CD4-positive, alpha-beta T cell treated with Interleukin-1 beta for 1 hour (primary cell): ENCODE data around the gene CYP1A1.

Experiments used
- DNase-seq, 2 donors: peaks; one replicate each; pipeline ENCODE4 v3.0.0-alpha.2; 2020 to 2022

Gene CYP1A1

DNA sequence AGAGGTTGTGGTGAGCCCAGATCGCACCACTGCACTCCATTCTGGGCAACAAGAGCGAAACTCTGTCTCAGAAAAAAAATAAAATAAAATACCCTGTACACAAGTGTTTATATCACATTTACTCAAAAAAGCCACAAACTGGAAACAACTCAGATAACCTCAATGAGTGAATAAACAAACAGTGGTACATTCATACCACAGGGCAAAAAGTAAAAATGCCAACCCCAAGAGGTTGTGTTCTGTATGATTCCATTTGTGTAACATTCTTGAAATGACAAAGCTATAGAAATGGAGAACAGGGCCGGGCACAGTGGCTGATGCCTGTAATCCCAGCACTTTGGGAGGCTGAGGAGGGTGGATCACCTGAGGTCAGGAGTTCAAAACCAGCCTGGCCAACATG lies 42.4 kb downstream of the CYP1A1 start:
- no peak for DNase-seq

DNA sequence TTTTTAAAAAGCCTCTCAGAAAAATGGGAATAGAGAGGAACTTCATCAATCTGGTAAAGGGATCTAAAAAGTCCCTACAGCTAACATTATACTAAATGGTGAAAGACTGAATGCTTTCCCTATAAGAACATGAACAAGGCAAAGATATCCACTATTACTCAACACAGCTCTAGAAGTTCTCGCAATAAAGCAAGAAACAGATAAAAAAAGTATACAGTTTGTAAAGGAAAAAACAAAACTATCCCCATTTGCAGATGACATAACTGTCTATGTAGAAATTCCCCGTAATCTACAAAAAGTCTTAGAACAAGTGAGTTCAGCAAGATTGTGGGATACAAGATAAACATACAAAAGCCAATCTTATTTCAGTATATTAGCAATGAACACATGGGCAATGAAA lies 44.9 kb downstream of the CYP1A1 start:
- DNase-seq = no peak

DNA sequence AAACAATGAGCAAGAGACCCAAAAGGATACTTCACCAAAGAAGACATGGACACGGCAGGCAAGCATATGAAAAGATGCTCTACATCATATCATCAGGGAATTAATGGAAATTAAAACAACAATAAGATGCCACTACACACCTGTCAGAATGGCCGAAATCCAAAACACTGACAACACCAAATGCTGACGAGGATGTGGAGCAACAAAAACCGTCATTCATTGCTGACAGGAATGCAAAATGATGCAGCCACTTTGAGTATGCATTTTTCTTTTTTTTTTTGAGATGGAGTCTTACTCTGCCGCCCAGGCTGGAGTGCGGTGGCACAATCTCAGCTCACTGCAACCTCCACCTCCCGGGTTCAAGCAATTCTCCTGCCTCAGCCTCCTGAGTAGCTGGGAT lies 48.5 kb downstream of the CYP1A1 start:
- no peak for DNase-seq

DNA sequence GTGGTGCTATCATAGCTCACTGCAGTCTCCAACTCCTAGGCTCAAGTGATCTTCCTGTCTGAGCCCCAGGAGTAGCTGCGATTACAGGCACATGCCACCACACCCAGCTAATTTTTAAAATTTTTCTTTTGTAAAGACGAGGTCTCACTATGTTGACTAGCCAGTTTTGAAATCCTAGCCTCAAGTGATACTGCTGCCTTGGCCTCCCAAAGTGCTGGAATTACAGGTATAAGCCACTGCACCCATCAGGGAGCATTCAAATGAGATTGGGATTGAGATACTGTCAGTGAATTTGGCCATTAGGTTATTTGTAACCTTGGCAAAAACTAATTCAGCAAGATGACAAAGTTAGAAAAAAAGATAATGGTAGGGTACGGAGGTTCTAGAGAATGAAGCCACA lies 51.2 kb downstream of the CYP1A1 start:
- DNase-seq = no peak

DNA sequence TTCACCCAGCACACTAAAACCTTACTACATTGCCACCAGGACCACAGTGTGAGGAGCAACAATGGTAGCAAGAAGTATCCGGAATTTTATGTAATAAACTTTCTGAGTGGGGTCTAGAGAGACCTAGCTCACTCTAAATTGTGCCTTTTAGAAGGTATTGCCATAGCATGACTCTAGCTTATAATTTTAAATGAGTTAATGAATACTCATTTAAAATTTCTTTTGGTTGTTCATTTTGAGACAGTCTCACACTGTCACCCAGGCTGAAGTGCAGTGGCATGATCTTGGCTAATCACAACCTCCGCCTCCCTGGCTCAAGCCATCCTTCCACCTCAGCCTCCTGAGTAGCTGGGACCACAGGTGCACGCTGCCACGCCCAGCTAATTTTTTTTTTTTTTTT lies 55.7 kb downstream of the CYP1A1 start:
- DNase-seq = no peak
